H9 (cell line): Measurements from ENCODE around the gene MORF4L2. TPM values are rescaled to one million over a fixed set of nuclear protein-coding genes. Genes with fewer than 3 reads are reported as not detected.

Source experiments
- DNase-seq: peaks from one replicate; pipeline ENCODE4 v3.0.0-alpha.2; 2017
- H2AFZ ChIP-seq: one replicate; pipeline ENCODE4 v1.6.1; 2013; ENCODE audit warnings: mild to moderate bottlenecking, low read length, control low read depth, moderate library complexity
- H2AK5ac ChIP-seq: 2 replicates; pipeline ENCODE4 v1.6.1; 2013; ENCODE audit warnings: low read length, control low read depth, mixed read lengths; ENCODE audit not compliant: insufficient read length
- H2BK120ac ChIP-seq: one replicate; pipeline ENCODE4 v1.6.1; 2013; ENCODE audit warnings: low read depth, mild to moderate bottlenecking, low read length, control low read depth, inconsistent platforms; ENCODE audit not compliant: poor library complexity, severe bottlenecking
- H2BK12ac ChIP-seq: 2 replicates; pipeline ENCODE4 v1.6.1; 2013; ENCODE audit warnings: low read length, control low read depth, mixed read lengths, low read depth; ENCODE audit not compliant: insufficient read length
- H2BK15ac ChIP-seq: 2 replicates; pipeline ENCODE4 v1.6.1; 2013; ENCODE audit warnings: low read depth, low read length, control low read depth
- H2BK20ac ChIP-seq: one replicate; pipeline ENCODE4 v1.6.1; 2013; ENCODE audit warnings: low read depth, mild to moderate bottlenecking, low read length, control low read depth, inconsistent platforms; ENCODE audit not compliant: poor library complexity, severe bottlenecking
- H2BK5ac ChIP-seq: 2 replicates; pipeline ENCODE4 v1.6.1; 2013; ENCODE audit warnings: low read length, control low read depth, mixed read lengths; ENCODE audit not compliant: insufficient read length
- H3K14ac ChIP-seq: 2 replicates; pipeline ENCODE4 v1.6.1; 2013; ENCODE audit warnings: low read length, control low read depth; ENCODE audit not compliant: insufficient read depth
- H3K18ac ChIP-seq: 2 replicates; pipeline ENCODE4 v1.6.1; 2013; ENCODE audit warnings: low read depth, mild to moderate bottlenecking, mixed read lengths, low read length, control low read depth; ENCODE audit not compliant: insufficient read length
- H3K23ac ChIP-seq: 2 replicates; pipeline ENCODE4 v1.6.1; 2013; ENCODE audit warnings: low read length, control low read depth, mixed read lengths, low read depth; ENCODE audit not compliant: insufficient read length
- H3K23me2 ChIP-seq: 2 replicates; pipeline ENCODE4 v1.6.1; 2013; ENCODE audit warnings: low read depth, mild to moderate bottlenecking, mixed read lengths, low read length, control low read depth; ENCODE audit not compliant: insufficient read length, poor library complexity, severe bottlenecking
- H3K27ac ChIP-seq: 2 replicates; pipeline ENCODE4 v1.5.1; 2013; ENCODE audit warnings: low read length, control low read depth, mixed read lengths, low read depth; ENCODE audit not compliant: insufficient read length
- H3K27me3 ChIP-seq: 2 replicates; pipeline ENCODE4 v1.6.1; 2013; ENCODE audit warnings: low read length, control low read depth, inconsistent platforms; ENCODE audit not compliant: insufficient read depth
- H3K4ac ChIP-seq: 2 replicates; pipeline ENCODE4 v1.6.1; 2013; ENCODE audit warnings: low read depth, mild to moderate bottlenecking, control low read depth, inconsistent platforms, low read length, moderate library complexity
- H3K4me1 ChIP-seq: 2 replicates; pipeline ENCODE4 v1.6.1; 2013; ENCODE audit warnings: low read length, control low read depth, inconsistent platforms; ENCODE audit not compliant: insufficient read depth
- H3K4me2 ChIP-seq: 2 replicates; pipeline ENCODE4 v1.6.1; 2013; ENCODE audit warnings: low read length, control low read depth, mixed read lengths; ENCODE audit not compliant: insufficient read length, insufficient read depth
- H3K56ac ChIP-seq: 2 replicates; pipeline ENCODE4 v1.6.1; 2013; ENCODE audit warnings: low read depth, mild to moderate bottlenecking, mixed read lengths, low read length, control low read depth; ENCODE audit not compliant: insufficient read length
- H3K79me1 ChIP-seq: 2 replicates; pipeline ENCODE4 v1.6.1; 2013; ENCODE audit warnings: low read depth, mild to moderate bottlenecking, moderate library complexity, low read length, control low read depth, inconsistent platforms; ENCODE audit not compliant: insufficient read depth, poor library complexity, severe bottlenecking
- H3K79me2 ChIP-seq: 2 replicates; pipeline ENCODE4 v1.6.1; 2013; ENCODE audit warnings: low read length, control low read depth, inconsistent platforms; ENCODE audit not compliant: insufficient read depth
- H3K9ac ChIP-seq: 2 replicates; pipeline ENCODE4 v1.6.1; 2013; ENCODE audit warnings: low read length, control low read depth, mixed read lengths; ENCODE audit not compliant: insufficient read length; ENCODE audit errors: extremely low read depth
- H3K9me3 ChIP-seq: one replicate; pipeline ENCODE4 v1.6.1; 2013; ENCODE audit warnings: low read depth, low read length, inconsistent platforms; ENCODE audit not compliant: control insufficient read depth
- H3T11ph ChIP-seq: one replicate; pipeline ENCODE4 v1.6.1; 2013; ENCODE audit warnings: mild to moderate bottlenecking, low read length, control low read depth, inconsistent platforms
- H4K20me1 ChIP-seq: one replicate; pipeline ENCODE4 v1.6.1; 2013; ENCODE audit not compliant: control insufficient read depth, insufficient read length, insufficient read depth
- H4K5ac ChIP-seq: 2 replicates; pipeline ENCODE4 v1.6.1; 2013; ENCODE audit warnings: low read depth, mild to moderate bottlenecking, mixed read lengths, low read length, control low read depth; ENCODE audit not compliant: insufficient read length
- H4K8ac ChIP-seq: replicated peaks from 2 replicates; pipeline ENCODE4 v1.6.1; 2013; ENCODE audit warnings: low read length, control low read depth, mixed read lengths, low read depth; ENCODE audit not compliant: insufficient read length
- H4K91ac ChIP-seq: 2 replicates; pipeline ENCODE4 v1.6.1; 2013; ENCODE audit warnings: low read depth, mild to moderate bottlenecking, moderate library complexity, mixed read lengths, low read length, control low read depth; ENCODE audit not compliant: insufficient read length
- H3K27ac Mint-ChIP-seq, 3 experiments: 2 replicates in 2 of 3; 3 replicates in 1 of 3; pipeline ENCODE4 v1.8.0; 2020 to 2021; ENCODE audit warnings: mixed read lengths in 3 of 3, mild to moderate bottlenecking in 1 of 3, moderate library complexity in 1 of 3
- H3K27me3 Mint-ChIP-seq: 2 replicates; pipeline ENCODE4 v1.8.0; 2021; ENCODE audit warnings: low read depth, mild to moderate bottlenecking, moderate library complexity, mixed read lengths
- H3K36me3 Mint-ChIP-seq, 3 experiments: 2 replicates in 2 of 3; 3 replicates in 1 of 3; pipeline ENCODE4 v1.8.0; 2020 to 2021; ENCODE audit warnings: low read depth in 3 of 3, mixed read lengths in 3 of 3; ENCODE audit not compliant: insufficient read depth in 1 of 3
- H3K4me1 Mint-ChIP-seq, 2 experiments: 2 replicates each; pipeline ENCODE4 v1.8.0; 2020; ENCODE audit warnings: mixed read lengths in 2 of 2
- H3K4me3 Mint-ChIP-seq, 2 experiments: 2 replicates in 1 of 2; 3 replicates in 1 of 2; pipeline ENCODE4 v1.8.0; 2020 to 2021; ENCODE audit warnings: mild to moderate bottlenecking in 2 of 2, mixed read lengths in 2 of 2, moderate library complexity in 1 of 2
- H3K9me3 Mint-ChIP-seq, 2 experiments: 2 replicates in 1 of 2; 3 replicates in 1 of 2; pipeline ENCODE4 v1.8.0; 2020; ENCODE audit warnings: mild to moderate bottlenecking in 2 of 2, mixed read lengths in 2 of 2, moderate library complexity in 1 of 2
- WGBS: extraction: QIAGEN DNeasy Blood & Tissue Kit; methylation state at CpG from one replicate; pipeline ENCODE4 v1.1.7; 2013; ENCODE audit warnings: missing lambda C conversion rate, low lambda C conversion rate, mixed read lengths; ENCODE audit not compliant: insufficient read length; ENCODE audit errors: extremely low coverage; 5-methylcytosine and 5-hydroxymethylcytosine counted together
- total RNA-seq: library from RNA; stranded (reverse); gene quantifications from 2 replicates; pipeline ENCODE4 v1.2.1, GENCODE V29; 2021
- TF ChIP-seq, protein P1 (sequence below): fragments of 200-600 bp; sonication (generic); conservative IDR thresholded peaks from 3 replicates; pipeline ENCODE4 v1.8.0; 2021; ENCODE audit warnings: antibody characterized with exemption, mild to moderate bottlenecking

Gene MORF4L2
- total RNA-seq, 1 experiment from 2014 or later, result 378 TPM

DNA sequence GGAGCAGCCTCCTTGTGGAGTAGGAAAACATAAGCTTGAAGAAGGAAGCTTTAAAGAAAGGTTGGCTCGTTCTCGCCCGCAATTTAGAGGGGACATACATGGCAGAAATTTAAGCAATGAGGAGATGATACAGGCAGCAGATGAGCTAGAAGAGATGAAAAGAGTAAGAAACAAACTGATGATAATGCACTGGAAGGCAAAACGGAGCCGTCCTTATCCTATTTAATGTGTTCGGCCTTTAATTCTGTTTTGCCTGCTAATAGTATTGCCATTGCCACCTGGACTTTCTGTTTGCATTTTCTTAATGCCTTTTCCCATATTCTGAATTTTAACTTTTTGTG, 56.4 kb downstream of the MORF4L2 start:
- H4K8ac ChIP-seq, result no peak overlapping the region
- H2BK5ac ChIP-seq, result no peak overlapping the region
- H3K27me3 ChIP-seq, result no peaks in the 10 kb centered on the region
- no peak overlapping the region for H2AK5ac ChIP-seq
- H3K9ac ChIP-seq, result no peak overlapping the region
- no peak overlapping the region for H3K23ac ChIP-seq
- H3K4me2 ChIP-seq, result peak overlapping the region; percentile 54
- no peaks in the 10 kb centered on the region for H3K27me3 Mint-ChIP-seq
- peak overlapping the region; percentile 49 for H2AFZ ChIP-seq
- H3K9me3 Mint-ChIP-seq, result peaks cover 0 to 20% of the 10 kb centered on the region in 2 experiments; a peak in 2 of 5 replicates
- H4K5ac ChIP-seq, result no peak overlapping the region
- no peak for DNase-seq
- H3K4me1 Mint-ChIP-seq, result peaks cover 6 to 8% of the 10 kb centered on the region in 2 experiments; a peak in 3 of 4 replicates
- H3K4ac ChIP-seq, result no peak overlapping the region
- peak overlapping the region in 2 of 3 experiments; percentile 93 to 96; a peak in 3 of 7 replicates for H3K27ac Mint-ChIP-seq
- no peaks in the 10 kb centered on the region for H3K79me1 ChIP-seq
- H2BK20ac ChIP-seq, result no peak overlapping the region
- H2BK120ac ChIP-seq, result no peak overlapping the region
- TF ChIP-seq, protein P1, sequence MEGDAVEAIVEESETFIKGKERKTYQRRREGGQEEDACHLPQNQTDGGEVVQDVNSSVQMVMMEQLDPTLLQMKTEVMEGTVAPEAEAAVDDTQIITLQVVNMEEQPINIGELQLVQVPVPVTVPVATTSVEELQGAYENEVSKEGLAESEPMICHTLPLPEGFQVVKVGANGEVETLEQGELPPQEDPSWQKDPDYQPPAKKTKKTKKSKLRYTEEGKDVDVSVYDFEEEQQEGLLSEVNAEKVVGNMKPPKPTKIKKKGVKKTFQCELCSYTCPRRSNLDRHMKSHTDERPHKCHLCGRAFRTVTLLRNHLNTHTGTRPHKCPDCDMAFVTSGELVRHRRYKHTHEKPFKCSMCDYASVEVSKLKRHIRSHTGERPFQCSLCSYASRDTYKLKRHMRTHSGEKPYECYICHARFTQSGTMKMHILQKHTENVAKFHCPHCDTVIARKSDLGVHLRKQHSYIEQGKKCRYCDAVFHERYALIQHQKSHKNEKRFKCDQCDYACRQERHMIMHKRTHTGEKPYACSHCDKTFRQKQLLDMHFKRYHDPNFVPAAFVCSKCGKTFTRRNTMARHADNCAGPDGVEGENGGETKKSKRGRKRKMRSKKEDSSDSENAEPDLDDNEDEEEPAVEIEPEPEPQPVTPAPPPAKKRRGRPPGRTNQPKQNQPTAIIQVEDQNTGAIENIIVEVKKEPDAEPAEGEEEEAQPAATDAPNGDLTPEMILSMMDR, result no peak
- H3K23me2 ChIP-seq, result peaks cover 4% of the 10 kb centered on the region
- no peak overlapping the region for H2BK15ac ChIP-seq
- no peak overlapping the region for H3K14ac ChIP-seq
- H3K4me3 Mint-ChIP-seq, result peak overlapping the region; percentile 86 to 94
- no peaks in the 10 kb centered on the region for H3K9me3 ChIP-seq
- H4K20me1 ChIP-seq, result no peaks in the 10 kb centered on the region
- H3K56ac ChIP-seq, result no peak overlapping the region
- no CpG with 5 or more reads among the region's 6 CpGs for WGBS
- H2BK12ac ChIP-seq, result no peak overlapping the region
- no peak overlapping the region for H3K18ac ChIP-seq
- no peaks in the 10 kb centered on the region for H3K36me3 Mint-ChIP-seq
- no peak overlapping the region for H4K91ac ChIP-seq
- no peak overlapping the region for H3K27ac ChIP-seq
- no peak overlapping the region for H3T11ph ChIP-seq
- H3K4me1 ChIP-seq, result no peaks in the 10 kb centered on the region
- no peaks in the 10 kb centered on the region for H3K79me2 ChIP-seq
